Thyroid gland (tissue), 4 donors: ENCODE results near the gene LIMS1. TPM values are rescaled to one million over a fixed set of nuclear protein-coding genes. Genes with fewer than 3 reads are reported as not detected.

Source experiments
- DNase-seq, 2 donors: peaks; one replicate each; pipeline ENCODE4 v3.0.0-alpha.2; 2019
- H3K27ac ChIP-seq, 3 donors: fragments of 200-600 bp; sonication (generic); 1 replicate in 2 of 3; 2 replicates in 1 of 3; pipeline ENCODE4 v1.5.1; 2016 to 2019; ENCODE audit warnings: mild to moderate bottlenecking in 1 of 3, moderate library complexity in 1 of 3
- H3K27me3 ChIP-seq: fragments of 200-600 bp; sonication (generic); one replicate; pipeline ENCODE4 v1.5.1; 2019
- H3K36me3 ChIP-seq, 2 donors: fragments of 200-600 bp; sonication (generic); one replicate each; pipeline ENCODE4 v1.5.1; 2016 to 2019
- H3K4me1 ChIP-seq, 2 donors: fragments of 200-600 bp; sonication (generic); one replicate each; pipeline ENCODE4 v1.5.1; 2017 to 2019
- H3K4me3 ChIP-seq, 3 donors: fragments of 200-600 bp; sonication (generic); replicated peaks in 1 of 3; 1 replicate in 2 of 3; 2 replicates in 1 of 3; pipeline ENCODE4 v1.5.1; 2016; ENCODE audit warnings: mild to moderate bottlenecking in 1 of 3
- H3K9me3 ChIP-seq: fragments of 200-600 bp; sonication (generic); one replicate; pipeline ENCODE4 v1.5.1; 2017
- POLR2A ChIP-seq, 2 donors: fragments of 450-650 bp; IDR thresholded peaks; one replicate each; pipeline ENCODE4 v1.6.1; 2017; ENCODE audit warnings: antibody characterized with exemption in 2 of 2, mild to moderate bottlenecking in 2 of 2, moderate library complexity in 1 of 2
- WGBS, 2 donors: methylation state at CpG; one replicate each; pipeline ENCODE4 v1.1.5; 2017; 5-methylcytosine and 5-hydroxymethylcytosine counted together
- intact Hi-C: fragments of 100-400 bp; cut with DNase I; formaldehyde crosslinking; loops from one replicate; pipeline ENCODE4 v1.15.1; 2023
- total RNA-seq, 4 donors: library from RNA; depleted of rRNA; stranded (reverse); fragments of >200 nt; gene quantifications; one replicate each; pipeline ENCODE4 v1.2.3, GENCODE V29; 2016
- TF ChIP-seq, protein P1 (sequence below), 6 experiments: fragments of 200-600 bp in 3 of 6; fragments of 450-650 bp in 3 of 6; sonication (generic) in 3 of 6; IDR thresholded peaks; one replicate each; pipeline ENCODE4 v1.5.1; 2016 to 2019; ENCODE audit warnings: antibody characterized with exemption in 6 of 6, mild to moderate bottlenecking in 2 of 6, inconsistent platforms in 1 of 6, moderate library complexity in 1 of 6

The LIMS1 gene
- total RNA-seq, 4 donors from 2014 or later, result 73.1 to 117 (median 92.5) TPM

DNA sequence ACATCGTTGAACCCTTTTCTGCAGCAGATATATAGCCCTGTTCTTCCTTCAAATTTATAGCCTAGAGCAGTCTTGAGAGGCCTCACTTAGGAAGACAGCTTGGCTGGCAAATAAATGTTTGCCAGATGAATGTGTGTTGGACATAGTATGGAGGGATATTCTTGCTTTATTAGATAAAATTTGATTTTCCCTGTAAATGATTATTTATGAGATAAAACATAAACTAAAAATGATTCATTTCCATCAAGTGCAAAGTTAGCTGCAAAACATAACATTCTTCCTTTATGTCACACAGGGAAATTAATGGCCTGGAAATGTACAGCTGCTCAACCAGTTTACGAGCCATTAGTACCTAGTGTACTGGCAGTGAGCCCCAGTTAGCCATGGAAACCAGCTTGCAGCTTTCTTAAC is 82.5 kb downstream of the LIMS1 start:
- 60 to 64% methylated on average over 2 of the region's 2 CpGs for WGBS, 2 donors
- Histone ChIP-seq H3K9me3 (no peaks in the 10 kb centered on the region), H3K4me3 (no peak overlapping the region), H3K27ac (peak overlapping the region in 1 of 3 donors; percentile 17), H3K27me3 (no peaks in the 10 kb centered on the region), H3K4me1 (peaks cover 66% of the 10 kb centered on the region in 2 donors), H3K36me3 (no peaks in the 10 kb centered on the region)
- DNase-seq, result peak in 1 of 2 donors; percentile 34
- intact Hi-C loops, result no loop called here
- no peak for TF ChIP-seq POLR2A (IDR thresholded peaks at IDR 0.05)
- TF ChIP-seq, protein P1, sequence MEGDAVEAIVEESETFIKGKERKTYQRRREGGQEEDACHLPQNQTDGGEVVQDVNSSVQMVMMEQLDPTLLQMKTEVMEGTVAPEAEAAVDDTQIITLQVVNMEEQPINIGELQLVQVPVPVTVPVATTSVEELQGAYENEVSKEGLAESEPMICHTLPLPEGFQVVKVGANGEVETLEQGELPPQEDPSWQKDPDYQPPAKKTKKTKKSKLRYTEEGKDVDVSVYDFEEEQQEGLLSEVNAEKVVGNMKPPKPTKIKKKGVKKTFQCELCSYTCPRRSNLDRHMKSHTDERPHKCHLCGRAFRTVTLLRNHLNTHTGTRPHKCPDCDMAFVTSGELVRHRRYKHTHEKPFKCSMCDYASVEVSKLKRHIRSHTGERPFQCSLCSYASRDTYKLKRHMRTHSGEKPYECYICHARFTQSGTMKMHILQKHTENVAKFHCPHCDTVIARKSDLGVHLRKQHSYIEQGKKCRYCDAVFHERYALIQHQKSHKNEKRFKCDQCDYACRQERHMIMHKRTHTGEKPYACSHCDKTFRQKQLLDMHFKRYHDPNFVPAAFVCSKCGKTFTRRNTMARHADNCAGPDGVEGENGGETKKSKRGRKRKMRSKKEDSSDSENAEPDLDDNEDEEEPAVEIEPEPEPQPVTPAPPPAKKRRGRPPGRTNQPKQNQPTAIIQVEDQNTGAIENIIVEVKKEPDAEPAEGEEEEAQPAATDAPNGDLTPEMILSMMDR (IDR thresholded peaks at IDR 0.05), result no peak

DNA sequence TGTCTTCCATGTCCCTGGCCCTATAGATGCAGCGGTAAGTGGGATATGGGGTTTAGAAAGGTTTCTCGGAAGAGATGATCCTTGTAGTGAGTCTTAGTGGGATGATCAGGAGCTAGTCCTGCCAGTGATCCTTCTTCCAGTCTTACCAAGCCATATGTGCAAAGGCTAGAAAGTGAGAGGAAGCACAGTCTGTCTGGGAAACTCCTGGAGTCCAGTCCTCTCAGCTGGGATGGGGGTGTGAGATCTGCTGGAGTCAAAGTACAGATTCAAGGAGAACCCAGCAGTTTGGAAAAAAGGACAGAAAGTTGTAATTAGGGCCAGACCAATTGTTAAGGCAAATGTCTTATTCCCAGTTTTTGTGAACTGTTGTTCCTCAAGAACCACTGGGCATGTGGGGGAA is 83.3 kb downstream of the LIMS1 start:
- intact Hi-C loops, result no loop called here
- 98 to 100% methylated on average over 2 of the region's 2 CpGs for whole genome bisulfite sequencing, 2 donors

DNA sequence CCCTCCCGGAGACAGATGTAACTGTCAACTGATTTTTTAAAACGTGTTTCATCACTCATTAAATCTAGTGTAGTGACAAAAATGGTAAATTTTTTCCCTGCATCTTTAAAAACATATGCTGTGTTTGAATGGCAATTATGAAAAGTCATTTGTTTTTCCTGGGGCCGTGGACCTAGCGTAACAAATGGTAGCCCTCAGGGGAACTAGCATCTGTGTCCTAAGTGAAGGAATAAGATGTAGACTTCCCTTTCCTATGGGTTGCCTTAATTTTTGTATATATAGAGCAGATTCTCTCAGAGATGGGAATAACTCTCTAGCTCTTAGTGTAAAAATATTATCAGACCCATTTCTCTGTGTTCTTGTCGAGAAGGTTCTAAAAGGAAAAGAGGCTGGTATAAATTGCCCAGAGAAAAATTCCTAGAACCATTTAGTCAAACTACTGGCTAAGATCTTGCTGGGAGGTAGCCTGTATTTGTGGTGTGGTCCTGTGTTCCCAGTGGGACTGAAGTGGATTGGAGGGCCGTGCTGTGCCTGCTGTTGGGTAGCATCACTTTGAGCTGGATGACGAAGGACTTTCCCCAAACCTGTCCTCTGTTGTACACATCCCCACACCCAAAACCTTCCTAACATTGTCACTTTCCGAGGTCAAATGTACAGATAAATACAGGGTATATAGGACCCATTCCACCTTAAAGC is 85.8 kb downstream of the LIMS1 start:
- Histone ChIP-seq H3K4me1 (peaks cover 61 to 69% of the 10 kb centered on the region in 2 donors), H3K27ac (peak overlapping the region in 2 of 3 donors; percentile 76 to 80), H3K36me3 (no peaks in the 10 kb centered on the region), H3K27me3 (no peaks in the 10 kb centered on the region), H3K9me3 (no peaks in the 10 kb centered on the region), H3K4me3 (no peak overlapping the region)
- 77 to 85% methylated on average over 8 of the region's 8 CpGs for WGBS, 2 donors
- TF ChIP-seq, protein P1 (IDR thresholded peaks at IDR 0.05), result no peak
- no peak for TF ChIP-seq POLR2A (IDR thresholded peaks at IDR 0.05)
- intact Hi-C loops, result no loop called here
- DNase-seq, result no peak

More for the DNA sequence above, 83.3 kb downstream of the LIMS1 start:
- no peak for DNase-seq
- peaks cover 69% of the 10 kb centered on the region in 2 donors for H3K4me1 ChIP-seq
- no peaks in the 10 kb centered on the region for H3K27me3 ChIP-seq
- H3K9me3 ChIP-seq, result no peaks in the 10 kb centered on the region
- H3K36me3 ChIP-seq, result no peaks in the 10 kb centered on the region
- H3K4me3 ChIP-seq, result no peak overlapping the region
- H3K27ac ChIP-seq, result peak overlapping the region in 1 of 3 donors; percentile 2
- TF ChIP-seq, protein P1 (IDR thresholded peaks at IDR 0.05), result no peak
- no peak for TF ChIP-seq POLR2A (IDR thresholded peaks at IDR 0.05)

DNA sequence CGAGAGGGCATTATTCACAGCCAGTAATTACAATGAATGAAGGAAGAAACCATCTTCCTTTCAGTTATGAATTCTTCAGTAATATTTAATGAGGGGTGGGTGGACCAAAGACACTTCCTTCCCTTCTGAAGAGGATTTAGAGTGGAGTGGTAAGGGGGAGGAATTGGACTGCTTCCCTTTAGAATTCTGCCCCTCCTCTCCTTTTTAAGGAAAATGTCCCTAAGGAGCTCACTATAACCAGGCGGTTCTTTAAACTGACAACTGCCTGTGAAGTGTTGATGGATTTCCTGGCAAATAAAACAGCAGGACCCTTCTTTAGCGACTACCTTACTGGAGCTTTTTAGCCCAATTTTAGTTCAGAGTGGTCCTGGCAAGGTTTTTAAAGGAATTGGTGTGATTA is 86.4 kb downstream of the LIMS1 start:
- intact Hi-C loops, result no loop called here
- DNase-seq, result no peak
- Histone ChIP-seq H3K27me3 (no peaks in the 10 kb centered on the region), H3K36me3 (no peaks in the 10 kb centered on the region), H3K4me1 (peaks cover 56 to 63% of the 10 kb centered on the region in 2 donors), H3K27ac (peak overlapping the region; percentile 56 to 80 (median 76)), H3K4me3 (no peak overlapping the region), H3K9me3 (no peaks in the 10 kb centered on the region)
- no peak for TF ChIP-seq POLR2A (IDR thresholded peaks at IDR 0.05)
- TF ChIP-seq, protein P1 (IDR thresholded peaks at IDR 0.05), result no peak
- 70 to 73% methylated on average over 3 of the region's 3 CpGs for WGBS, 2 donors

DNA sequence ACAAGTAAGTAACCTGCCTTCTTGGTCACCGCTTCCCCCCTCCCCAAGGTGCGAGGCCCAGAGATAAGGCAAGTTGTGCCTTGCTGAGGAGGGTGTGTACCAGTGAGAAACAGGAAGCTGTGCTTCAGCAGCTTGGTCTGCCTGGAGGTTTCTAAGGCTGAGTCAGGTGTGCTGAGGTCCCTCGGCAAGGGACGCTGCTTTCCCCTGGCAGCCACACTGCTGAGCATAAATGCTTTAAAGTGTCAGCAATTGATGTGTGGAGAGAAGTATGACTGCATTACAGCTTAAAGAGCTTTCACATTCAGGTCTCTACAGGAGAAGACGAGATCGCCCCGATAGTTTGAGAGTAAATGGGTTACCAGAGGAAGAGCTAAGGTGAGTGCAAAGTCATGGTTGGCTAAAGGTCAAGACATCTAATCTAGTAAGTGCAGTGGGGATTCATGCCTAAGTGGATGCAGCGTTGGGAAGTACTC is 86.9 kb downstream of the LIMS1 start:
- H3K27me3 ChIP-seq, result no peaks in the 10 kb centered on the region
- H3K4me1 ChIP-seq, result peaks cover 52 to 59% of the 10 kb centered on the region in 2 donors
- no peaks in the 10 kb centered on the region for H3K36me3 ChIP-seq

More for the DNA sequence above, 86.9 kb downstream of the LIMS1 start:
- WGBS, 2 donors, result 33 to 47% methylated on average over 8 of the region's 8 CpGs
- Histone ChIP-seq H3K4me3 (peak overlapping the region in 1 of 3 donors; percentile 7), H3K9me3 (no peaks in the 10 kb centered on the region), H3K27ac (peak overlapping the region; percentile 56 to 80 (median 76))
- intact Hi-C loops, result no loop called here
- DNase-seq, result peak; percentile 73 to 74
- TF ChIP-seq, protein P1 (IDR thresholded peaks at IDR 0.05), result no peak
- peak in 1 of 2 donors; percentile 41 for TF ChIP-seq POLR2A (IDR thresholded peaks at IDR 0.05)
